ENCODE measurements around the gene NTSR1. TPM values are rescaled to one million over a fixed set of nuclear protein-coding genes. Genes with fewer than 3 reads are reported as not detected.

NTSR1 gene
- total RNA-seq, 4 donors from 2014 or later, result 0.04 to 0.13 TPM; not detected in 2

- Histone ChIP-seq H3K27ac (no peak overlapping the region), H3K4me3 (no peak overlapping the region), H3K27me3 (no peaks in the 10 kb centered on the region), H3K4me1 (peaks cover 0 to 8% of the 10 kb centered on the region in 2 donors), H3K36me3 (no peaks in the 10 kb centered on the region), H3K9me3 (no peaks in the 10 kb centered on the region)
- in situ Hi-C loops (cut with MboI; ENCODE audit: low sequenced_read_pairs in 4 of 4), result loop anchor here in 1 of 4 donors (25.0 kb wide), 1 partner anchor 122 kb away; no protein-coding TSS in a partner anchor
- DNase-seq (no peak), ATAC-seq (no peak)
- TF ChIP-seq POLR2A (IDR thresholded peaks at IDR 0.05) (no peak), CTCF (IDR thresholded peaks at IDR 0.05 in 4 of 5, conservative IDR thresholded peaks at IDR 0.05 in 1 of 5) (no peak)
- intact Hi-C loops (cut with DNase I; ENCODE audit: low total_unique reads), result no loop called here
Measured at GRCh38 chr20:62784497-62784896, 75.9 kb downstream of the NTSR1 start.

- no peaks in the 10 kb centered on the region for H3K27me3 ChIP-seq
- H3K4me3 ChIP-seq, result no peak overlapping the region
- in situ Hi-C loops (cut with MboI; ENCODE audit: low sequenced_read_pairs in 4 of 4) (loop anchor here in 1 of 4 donors (25.0 kb wide), 1 partner anchor 123 kb away; no protein-coding TSS in a partner anchor), intact Hi-C loops (cut with DNase I; ENCODE audit: low total_unique reads) (no loop called here)
- ATAC-seq (no peak), DNase-seq (no peak)
- peaks cover 0 to 8% of the 10 kb centered on the region in 2 donors for H3K4me1 ChIP-seq
- no peaks in the 10 kb centered on the region for H3K36me3 ChIP-seq
- no peaks in the 10 kb centered on the region for H3K9me3 ChIP-seq
- TF ChIP-seq CTCF (IDR thresholded peaks at IDR 0.05 in 4 of 5, conservative IDR thresholded peaks at IDR 0.05 in 1 of 5) (no peak), POLR2A (IDR thresholded peaks at IDR 0.05) (no peak)
- no peak overlapping the region for H3K27ac ChIP-seq
Measured at GRCh38 chr20:62785393-62785792, 76.8 kb downstream of the NTSR1 start.

DNA sequence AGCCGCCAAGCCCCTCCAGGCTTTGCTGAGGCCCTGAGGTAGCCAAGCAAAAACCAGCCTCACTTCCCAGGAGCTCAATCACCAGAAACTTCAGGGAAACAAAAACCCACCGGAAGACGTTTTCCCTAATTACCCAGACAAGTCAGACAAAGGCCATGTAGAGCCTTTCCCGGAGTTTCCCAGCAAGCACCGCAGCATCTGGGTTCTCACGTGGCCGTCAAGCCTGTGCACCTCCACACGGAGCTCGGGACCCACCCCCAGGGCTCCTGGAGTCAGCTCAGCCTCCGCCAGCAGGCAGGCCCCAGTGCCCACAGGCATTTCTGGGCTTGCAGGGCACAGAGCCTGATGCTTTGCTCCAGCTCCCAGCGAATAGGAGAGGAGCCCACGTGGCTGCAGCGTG, 77.5 kb downstream of the NTSR1 start:
- DNase-seq (no peak), ATAC-seq (no peak)
- H3K4me3 ChIP-seq, result no peak overlapping the region
- peaks cover 0 to 8% of the 10 kb centered on the region in 2 donors for H3K4me1 ChIP-seq
- H3K27ac ChIP-seq, result no peak overlapping the region
- no peaks in the 10 kb centered on the region for H3K27me3 ChIP-seq
- intact Hi-C loops (cut with DNase I; ENCODE audit: low total_unique reads), result no loop called here
- TF ChIP-seq POLR2A (IDR thresholded peaks at IDR 0.05) (no peak), CTCF (IDR thresholded peaks at IDR 0.05 in 4 of 5, conservative IDR thresholded peaks at IDR 0.05 in 1 of 5) (no peak)
- in situ Hi-C loops (cut with MboI; ENCODE audit: low sequenced_read_pairs in 4 of 4), result loop anchor here in 1 of 4 donors (25.0 kb wide), 1 partner anchor 124 kb away; no protein-coding TSS in a partner anchor
- H3K36me3 ChIP-seq, result no peaks in the 10 kb centered on the region
- no peaks in the 10 kb centered on the region for H3K9me3 ChIP-seq

- TF ChIP-seq POLR2A (IDR thresholded peaks at IDR 0.05), result no peak
- TF ChIP-seq CTCF (IDR thresholded peaks at IDR 0.05 in 4 of 5, conservative IDR thresholded peaks at IDR 0.05 in 1 of 5), result no peak
- no peak for ATAC-seq
- no peak overlapping the region for H3K4me3 ChIP-seq
- H3K9me3 ChIP-seq, result no peaks in the 10 kb centered on the region
- in situ Hi-C loops (cut with MboI; ENCODE audit: low sequenced_read_pairs in 4 of 4), result loop anchor here in 1 of 4 donors (25.0 kb wide), 1 partner anchor 125 kb away; no protein-coding TSS in a partner anchor
- no peak overlapping the region for H3K27ac ChIP-seq
- H3K4me1 ChIP-seq, result peaks cover 0 to 13% of the 10 kb centered on the region in 2 donors
- no peak for DNase-seq
- no peaks in the 10 kb centered on the region for H3K27me3 ChIP-seq
- intact Hi-C loops (cut with DNase I; ENCODE audit: low total_unique reads), result no loop called here
- no peaks in the 10 kb centered on the region for H3K36me3 ChIP-seq
Measured at GRCh38 chr20:62787321-62787720, 78.7 kb downstream of the NTSR1 start.

- Histone ChIP-seq H3K27me3 (no peaks in the 10 kb centered on the region), H3K9me3 (no peaks in the 10 kb centered on the region), H3K36me3 (no peaks in the 10 kb centered on the region), H3K27ac (no peak overlapping the region), H3K4me3 (no peak overlapping the region), H3K4me1 (peaks cover 0 to 13% of the 10 kb centered on the region in 2 donors)
- ATAC-seq (no peak), DNase-seq (no peak)
- intact Hi-C loops (cut with DNase I; ENCODE audit: low total_unique reads) (no loop called here), in situ Hi-C loops (cut with MboI; ENCODE audit: low sequenced_read_pairs in 4 of 4) (loop anchor here in 1 of 4 donors (25.0 kb wide), 1 partner anchor 126 kb away; no protein-coding TSS in a partner anchor)
- TF ChIP-seq POLR2A (IDR thresholded peaks at IDR 0.05), result no peak
- TF ChIP-seq CTCF (IDR thresholded peaks at IDR 0.05 in 4 of 5, conservative IDR thresholded peaks at IDR 0.05 in 1 of 5), result no peak
Measured at GRCh38 chr20:62787866-62788265, 79.2 kb downstream of the NTSR1 start.
